CD14-positive monocyte (primary cell): Measurements from ENCODE around the gene CMPK2. TPM values are rescaled to one million over a fixed set of nuclear protein-coding genes. Genes with fewer than 3 reads are reported as not detected.

ENCODE experiments used
- DNase-seq, 3 donors: peaks; one replicate each; pipeline ENCODE4 v3.0.0-alpha.2; 2011 to 2022
- H2AFZ ChIP-seq: 2 replicates; pipeline ENCODE4 v1.6.0; 2012; ENCODE audit warnings: mild to moderate bottlenecking, low read depth, low read length, inconsistent platforms; ENCODE audit not compliant: insufficient read depth, poor library complexity, severe bottlenecking
- H3K27ac ChIP-seq, 2 donors: 1 replicate in 1 of 2; 2 replicates in 1 of 2; pipeline ENCODE4 v1.5.1; 2012 to 2013; ENCODE audit warnings: low read length in 2 of 2, control low read depth in 1 of 2, inconsistent platforms in 1 of 2, low read depth in 1 of 2, mild to moderate bottlenecking in 1 of 2
- H3K27me3 ChIP-seq, 2 donors: one replicate each; pipeline versions ENCODE4 v1.6.0 to v1.6.1; 2011 to 2013; ENCODE audit warnings: low read length in 2 of 2; ENCODE audit not compliant: control insufficient read depth in 2 of 2, insufficient read depth in 2 of 2
- H3K36me3 ChIP-seq, 2 donors: replicated peaks in 1 of 2; 1 replicate in 1 of 2; 2 replicates in 1 of 2; pipeline versions ENCODE4 v1.5.1 to v1.6.1; 2012 to 2013; ENCODE audit warnings: low read length in 2 of 2, control low read depth in 1 of 2, inconsistent platforms in 1 of 2, mild to moderate bottlenecking in 1 of 2; ENCODE audit not compliant: insufficient read depth in 2 of 2, control insufficient read depth in 1 of 2
- H3K4me1 ChIP-seq, 2 donors: 1 replicate in 1 of 2; 2 replicates in 1 of 2; pipeline versions ENCODE4 v1.5.1 to v1.6.1; 2012 to 2013; ENCODE audit warnings: low read length in 2 of 2, control low read depth in 1 of 2, inconsistent platforms in 1 of 2, mild to moderate bottlenecking in 1 of 2, moderate library complexity in 1 of 2; ENCODE audit not compliant: insufficient read depth in 2 of 2, control insufficient read depth in 1 of 2
- H3K4me2 ChIP-seq: replicated peaks from 2 replicates; pipeline ENCODE3; 2012; ENCODE audit warnings: low read length, moderate library complexity, mild to moderate bottlenecking; ENCODE audit not compliant: poor library complexity, severe bottlenecking; ENCODE audit errors: extremely low read depth
- H3K4me3 ChIP-seq, 3 experiments: fragments of 200-600 bp in 1 of 3; sonication (generic) in 1 of 3; replicated peaks in 1 of 3; 1 replicate in 2 of 3; 2 replicates in 1 of 3; pipeline ENCODE4 v1.5.1; 2011 to 2013; ENCODE audit warnings: low read length in 3 of 3, mild to moderate bottlenecking in 3 of 3, control low read depth in 2 of 3, low read depth in 2 of 3, inconsistent platforms in 1 of 3, moderate library complexity in 1 of 3
- H3K79me2 ChIP-seq: 2 replicates; pipeline ENCODE4 v1.6.0; 2012; ENCODE audit warnings: mild to moderate bottlenecking, control low read depth, inconsistent platforms, low read length, moderate library complexity; ENCODE audit not compliant: insufficient read depth
- H3K9ac ChIP-seq: 2 replicates; pipeline ENCODE4 v1.6.0; 2017; ENCODE audit warnings: low read length, mild to moderate bottlenecking; ENCODE audit not compliant: insufficient read depth, poor library complexity, severe bottlenecking
- H3K9me3 ChIP-seq, 2 donors: replicated peaks in 1 of 2; 1 replicate in 1 of 2; 2 replicates in 1 of 2; pipeline versions ENCODE4 v1.5.1 to v1.6.1; 2012 to 2013; ENCODE audit warnings: low read length in 2 of 2, control low read depth in 1 of 2; ENCODE audit not compliant: control insufficient read depth in 1 of 2, insufficient read depth in 1 of 2
- H4K20me1 ChIP-seq: 2 replicates; pipeline ENCODE4 v1.6.0; 2012; ENCODE audit warnings: mild to moderate bottlenecking, low read length, control low read depth, moderate library complexity; ENCODE audit not compliant: insufficient read depth
- H3K27ac Mint-ChIP-seq, 7 donors: one replicate each; pipeline ENCODE4 v1.8.0; 2020; ENCODE audit warnings: mild to moderate bottlenecking in 7 of 7, mixed read lengths in 7 of 7, moderate library complexity in 6 of 7, inconsistent platforms in 2 of 7
- H3K27me3 Mint-ChIP-seq, 3 donors: one replicate each; pipeline ENCODE4 v1.8.0; 2021 to 2022; ENCODE audit warnings: low read depth in 3 of 3, mild to moderate bottlenecking in 3 of 3, mixed read lengths in 3 of 3, moderate library complexity in 3 of 3, inconsistent platforms in 1 of 3
- H3K36me3 Mint-ChIP-seq, 2 donors: one replicate each; pipeline ENCODE4 v1.8.0; 2020; ENCODE audit warnings: mixed read lengths in 2 of 2, inconsistent platforms in 1 of 2, mild to moderate bottlenecking in 1 of 2
- H3K4me1 Mint-ChIP-seq: one replicate; pipeline ENCODE4 v1.8.0; 2020; ENCODE audit warnings: mild to moderate bottlenecking, mixed read lengths
- H3K4me3 Mint-ChIP-seq, 2 donors: one replicate each; pipeline ENCODE4 v1.8.0; 2020; ENCODE audit warnings: mild to moderate bottlenecking in 2 of 2, mixed read lengths in 2 of 2, moderate library complexity in 1 of 2
- H3K9me3 Mint-ChIP-seq, 7 donors: one replicate each; pipeline ENCODE4 v1.8.0; 2020 to 2022; ENCODE audit warnings: mixed read lengths in 7 of 7, mild to moderate bottlenecking in 6 of 7, moderate library complexity in 6 of 7, inconsistent platforms in 2 of 7
- CTCF ChIP-seq: fragments of 200-600 bp; IDR thresholded peaks from one replicate; pipeline ENCODE4 v1.8.0; 2022; ENCODE audit warnings: antibody characterized with exemption, mild to moderate bottlenecking
- WGBS: methylation state at CpG from one replicate; pipeline ENCODE4 v1.1.5; 2013; ENCODE audit warnings: missing lambda C conversion rate; ENCODE audit not compliant: insufficient coverage; 5-methylcytosine and 5-hydroxymethylcytosine counted together
- intact Hi-C, 2 donors: fragments of 100-400 bp; cut with micrococcal nuclease; formaldehyde crosslinking; loops; one replicate each; pipeline versions ENCODE4 v1.15.0 to v1.15.1; 2023
- polyA plus RNA-seq, 3 donors: library from polyadenylated mRNA; depleted of rRNA in 1 of 3; unstranded in 2 of 3; stranded (reverse) in 1 of 3; fragments of 300-500 nt in 2 of 3; fragments of >200 nt in 1 of 3; fragmentation: Illumina TruSeq in 2 of 3; gene quantifications; 1 replicate in 2 of 3; 2 replicates in 1 of 3; pipeline ENCODE4 v1.2.3, GENCODE V29; 2012 to 2021

Gene CMPK2
- polyA plus RNA-seq, 3 donors, result 12.6 to 18.1 (median 17.0) TPM

DNA sequence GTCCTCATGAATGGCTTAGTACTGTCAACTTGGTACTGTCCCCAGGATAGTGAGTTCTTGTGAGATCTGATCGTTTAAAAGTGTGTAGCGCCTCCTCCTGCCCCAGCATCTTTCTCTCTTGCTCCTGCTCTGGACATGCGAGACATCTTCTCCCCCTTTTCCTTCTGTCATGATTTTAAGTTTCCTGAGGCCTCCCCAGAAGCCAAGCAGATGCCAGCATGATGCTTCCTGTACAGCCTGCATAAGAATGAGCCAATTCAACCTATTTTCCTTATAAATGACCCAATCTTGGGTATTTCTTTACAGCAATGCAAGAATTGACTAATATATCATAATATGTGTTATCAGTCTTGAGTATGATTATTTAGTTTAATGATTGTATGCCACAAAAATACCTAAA, 8.3 kb upstream of the CMPK2 start:
- Histone ChIP-seq H3K36me3 (no peaks in the 10 kb centered on the region), H3K4me3 (no peak overlapping the region), H4K20me1 (no peaks in the 10 kb centered on the region), H3K9me3 (no peaks in the 10 kb centered on the region), H3K27ac (no peak overlapping the region), H3K9ac (no peak overlapping the region), H3K79me2 (no peaks in the 10 kb centered on the region), H3K4me1 (peaks cover 32 to 47% of the 10 kb centered on the region in 2 donors), H3K27me3 (no peaks in the 10 kb centered on the region), H2AFZ (no peak overlapping the region), H3K4me2 (no peak overlapping the region)
- no peaks in the 10 kb centered on the region for H3K27me3 Mint-ChIP-seq
- intact Hi-C loops, result no loop called here
- peaks cover 0 to 7% (median 3%) of the 10 kb centered on the region in 7 donors for H3K9me3 Mint-ChIP-seq
- peaks cover 8 to 11% of the 10 kb centered on the region in 2 donors for H3K36me3 Mint-ChIP-seq
- H3K4me1 Mint-ChIP-seq, result peaks cover 44% of the 10 kb centered on the region
- no peak overlapping the region for H3K4me3 Mint-ChIP-seq
- 94% methylated on average over 3 of the region's 3 CpGs for WGBS
- H3K27ac Mint-ChIP-seq, result peak overlapping the region in 2 of 7 donors; percentile 6 to 30
- no peak for TF ChIP-seq CTCF
- no peak for DNase-seq

- H3K4me1 Mint-ChIP-seq, result peaks cover 31% of the 10 kb centered on the region
- peak overlapping the region; percentile 46 to 88 (median 83) for H3K27ac Mint-ChIP-seq
- WGBS, result 69% methylated on average over 1 of the region's 2 CpGs
Measured at GRCh38 chr2:6872394-6872793, 6.7 kb upstream of the CMPK2 start.

More at GRCh38 chr2:6872394-6872793, 6.7 kb upstream of the CMPK2 start:
- no peak overlapping the region for H3K4me3 ChIP-seq
- H3K36me3 ChIP-seq, result no peaks in the 10 kb centered on the region
- H4K20me1 ChIP-seq, result no peaks in the 10 kb centered on the region
- Mint-ChIP-seq H3K36me3 (peaks cover 11 to 14% of the 10 kb centered on the region in 2 donors), H3K4me3 (peak overlapping the region in 1 of 2 donors; percentile 77), H3K9me3 (peaks cover 0 to 5% (median 3%) of the 10 kb centered on the region in 7 donors), H3K27me3 (no peaks in the 10 kb centered on the region)
- peak overlapping the region; percentile 13 for H2AFZ ChIP-seq
- H3K79me2 ChIP-seq, result no peaks in the 10 kb centered on the region
- no peaks in the 10 kb centered on the region for H3K9me3 ChIP-seq
- H3K27ac ChIP-seq, result peak overlapping the region in 1 of 2 donors; percentile 49
- no peak overlapping the region for H3K9ac ChIP-seq
- H3K4me2 ChIP-seq, result peak overlapping the region; percentile 6
- H3K27me3 ChIP-seq, result no peaks in the 10 kb centered on the region
- DNase-seq, result peak; percentile 28 to 50 (median 41)
- H3K4me1 ChIP-seq, result peaks cover 16 to 31% of the 10 kb centered on the region in 2 donors
- intact Hi-C loops, result no loop called here
- no peak for TF ChIP-seq CTCF
